GM04504 (cell line): Measurements from ENCODE around the gene PKD1L1.
A peak's percentile ranks its signal among the peaks of the same experiment; 100 is the strongest.
"Not testable (repeated sequence)": the region's sequence is repeated elsewhere in the genome, so short reads cannot be mapped to it uniquely, and the experiment has no call there.

Experiments used
- DNase-seq: peaks from one replicate; pipeline ENCODE4 v3.0.0-alpha.2; 2012; ENCODE audit warnings: low read depth

Gene PKD1L1

GRCh38 chr7:47818796-47819606 lies 129.3 kb downstream of the PKD1L1 start:
- peak; percentile 58 for DNase-seq

GRCh38 chr7:47817917-47818316 lies 130.3 kb downstream of the PKD1L1 start:
- no peak for DNase-seq

GRCh38 chr7:47816647-47817046 lies 131.6 kb downstream of the PKD1L1 start:
- peak; percentile 46 for DNase-seq

- no peak for DNase-seq
Measured at GRCh38 chr7:47815867-47816266, 132.4 kb downstream of the PKD1L1 start.

- no peak for DNase-seq
Measured at GRCh38 chr7:47814905-47815613, 133.2 kb downstream of the PKD1L1 start.

- no peak for DNase-seq
Measured at GRCh38 chr7:47813620-47814260, 134.5 kb downstream of the PKD1L1 start.

- DNase-seq: no peak
Measured at GRCh38 chr7:47812429-47813136, 135.7 kb downstream of the PKD1L1 start.

- no peak for DNase-seq
Measured at GRCh38 chr7:47811632-47812380, 136.5 kb downstream of the PKD1L1 start.

GRCh38 chr7:47809387-47809786 lies 138.9 kb downstream of the PKD1L1 start:
- no peak for DNase-seq

- DNase-seq: no peak
Measured at GRCh38 chr7:47808321-47808720, 139.9 kb downstream of the PKD1L1 start.

GRCh38 chr7:47807756-47808155 lies 140.5 kb downstream of the PKD1L1 start:
- no peak for DNase-seq

GRCh38 chr7:47807126-47807525 lies 141.1 kb downstream of the PKD1L1 start:
- DNase-seq: no peak

GRCh38 chr7:47806701-47807103 lies 141.6 kb downstream of the PKD1L1 start:
- no peak for DNase-seq

- DNase-seq: no peak
Measured at GRCh38 chr7:47804767-47805545, 143.3 kb downstream of the PKD1L1 start.

GRCh38 chr7:47803846-47804245 lies 144.4 kb downstream of the PKD1L1 start:
- no peak for DNase-seq

GRCh38 chr7:47803025-47803424 lies 145.2 kb downstream of the PKD1L1 start:
- no peak for DNase-seq

- no peak for DNase-seq
Measured at GRCh38 chr7:47801423-47801822, 146.8 kb downstream of the PKD1L1 start.

- no peak for DNase-seq
Measured at GRCh38 chr7:47799524-47799923, 148.7 kb downstream of the PKD1L1 start.

GRCh38 chr7:47796347-47796746 lies 151.9 kb downstream of the PKD1L1 start:
- no peak for DNase-seq

- peak; percentile 88 for DNase-seq
Measured at GRCh38 chr7:47795631-47796030, 152.6 kb downstream of the PKD1L1 start.

- not testable (repeated sequence) for DNase-seq
Measured at GRCh38 chr7:47795126-47795525, 153.1 kb downstream of the PKD1L1 start.
